Upper lobe of left lung (tissue), 4 donors: ENCODE data around the gene LENG1.
A peak's percentile ranks its signal among the peaks of the same experiment; 100 is the strongest.

Source experiments
- POLR2AphosphoS5 ChIP-seq, 2 donors: sonication (generic); formaldehyde crosslinking; IDR thresholded peaks; one replicate each; pipeline ENCODE4 v1.5.1; 2017; ENCODE audit warnings: antibody characterized with exemption in 2 of 2
- TF ChIP-seq, protein P1 (sequence below), 6 experiments: fragments of 450-650 bp in 4 of 6; fragments of 200-600 bp in 2 of 6; sonication (generic) in 2 of 6; IDR thresholded peaks; one replicate each; pipeline ENCODE4 v1.5.1; 2016 to 2019; ENCODE audit warnings: antibody characterized with exemption in 6 of 6

- TF ChIP-seq, protein P1, sequence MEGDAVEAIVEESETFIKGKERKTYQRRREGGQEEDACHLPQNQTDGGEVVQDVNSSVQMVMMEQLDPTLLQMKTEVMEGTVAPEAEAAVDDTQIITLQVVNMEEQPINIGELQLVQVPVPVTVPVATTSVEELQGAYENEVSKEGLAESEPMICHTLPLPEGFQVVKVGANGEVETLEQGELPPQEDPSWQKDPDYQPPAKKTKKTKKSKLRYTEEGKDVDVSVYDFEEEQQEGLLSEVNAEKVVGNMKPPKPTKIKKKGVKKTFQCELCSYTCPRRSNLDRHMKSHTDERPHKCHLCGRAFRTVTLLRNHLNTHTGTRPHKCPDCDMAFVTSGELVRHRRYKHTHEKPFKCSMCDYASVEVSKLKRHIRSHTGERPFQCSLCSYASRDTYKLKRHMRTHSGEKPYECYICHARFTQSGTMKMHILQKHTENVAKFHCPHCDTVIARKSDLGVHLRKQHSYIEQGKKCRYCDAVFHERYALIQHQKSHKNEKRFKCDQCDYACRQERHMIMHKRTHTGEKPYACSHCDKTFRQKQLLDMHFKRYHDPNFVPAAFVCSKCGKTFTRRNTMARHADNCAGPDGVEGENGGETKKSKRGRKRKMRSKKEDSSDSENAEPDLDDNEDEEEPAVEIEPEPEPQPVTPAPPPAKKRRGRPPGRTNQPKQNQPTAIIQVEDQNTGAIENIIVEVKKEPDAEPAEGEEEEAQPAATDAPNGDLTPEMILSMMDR (IDR thresholded peaks at IDR 0.05) = no peak
- TF ChIP-seq POLR2AphosphoS5 (IDR thresholded peaks at IDR 0.05) = peak in 1 of 2 donors; percentile 19
Observed at GRCh38 chr19:54190503-54191010, 31.0 kb upstream of the LENG1 start.
